CD4-positive, alpha-beta memory T cell (primary cell): ENCODE data around the gene SLC6A1. TPM values are rescaled to one million over a fixed set of nuclear protein-coding genes. Genes with fewer than 3 reads are reported as not detected.

ENCODE experiments used
- CTCF ChIA-PET: fragments of 350-600 bp; sonication (Branson Sonifier 250); formaldehyde crosslinking; loops from one replicate; lab custom pipeline; 2021; ENCODE audit warnings: inconsistent platforms; ENCODE audit not compliant: partially characterized antibody; lab: Charles Lee
- POLR2A ChIA-PET: fragments of 350-600 bp; sonication (Branson Sonifier 250); formaldehyde crosslinking; loops from one replicate; lab custom pipeline; 2021; ENCODE audit not compliant: partially characterized antibody; lab: Charles Lee
- DNase-seq, 5 donors: peaks; one replicate each; pipeline versions ENCODE4 v3.0.0 to v3.0.0-alpha.2; 2020 to 2022; ENCODE audit warnings: mixed read lengths in 1 of 5
- H3K27ac ChIP-seq: one replicate; pipeline ENCODE4 v1.7.0; 2013; ENCODE audit warnings: low read depth, low read length
- H3K27me3 ChIP-seq: 2 replicates; pipeline ENCODE4 v1.7.0; 2013; ENCODE audit warnings: mild to moderate bottlenecking, low read length, moderate library complexity; ENCODE audit not compliant: insufficient read depth
- H3K36me3 ChIP-seq: 2 replicates; pipeline ENCODE4 v1.7.0; 2013; ENCODE audit warnings: mild to moderate bottlenecking, low read length, moderate library complexity; ENCODE audit not compliant: insufficient read depth
- H3K4me1 ChIP-seq: 2 replicates; pipeline ENCODE4 v1.7.0; 2013; ENCODE audit warnings: mild to moderate bottlenecking, low read length, moderate library complexity; ENCODE audit not compliant: insufficient read depth
- H3K4me3 ChIP-seq, 2 donors: one replicate each; pipeline ENCODE4 v1.7.0; 2013; ENCODE audit warnings: low read length in 2 of 2, mild to moderate bottlenecking in 1 of 2
- H3K9me3 ChIP-seq, 2 donors: one replicate each; pipeline ENCODE4 v1.7.0; 2013; ENCODE audit warnings: low read length in 2 of 2, control low read depth in 1 of 2; ENCODE audit not compliant: control insufficient read depth in 1 of 2
- H3K27ac Mint-ChIP-seq, 7 donors: one replicate each; pipeline ENCODE4 v1.8.0; 2020 to 2021; ENCODE audit warnings: mixed read lengths in 7 of 7, mild to moderate bottlenecking in 6 of 7, inconsistent platforms in 3 of 7, moderate library complexity in 3 of 7
- H3K27me3 Mint-ChIP-seq, 2 donors: one replicate each; pipeline ENCODE4 v1.8.0; 2020 to 2021; ENCODE audit warnings: mixed read lengths in 2 of 2
- H3K36me3 Mint-ChIP-seq, 2 donors: one replicate each; pipeline ENCODE4 v1.8.0; 2020 to 2021; ENCODE audit warnings: mixed read lengths in 2 of 2, inconsistent platforms in 1 of 2, mild to moderate bottlenecking in 1 of 2
- H3K4me1 Mint-ChIP-seq, 4 donors: one replicate each; pipeline ENCODE4 v1.8.0; 2020 to 2021; ENCODE audit warnings: mixed read lengths in 4 of 4, mild to moderate bottlenecking in 1 of 4
- H3K4me3 Mint-ChIP-seq, 8 donors: one replicate each; pipeline ENCODE4 v1.8.0; 2020 to 2021; ENCODE audit warnings: mixed read lengths in 8 of 8, mild to moderate bottlenecking in 7 of 8, moderate library complexity in 6 of 8, inconsistent platforms in 3 of 8
- H3K9me3 Mint-ChIP-seq, 8 donors: one replicate each; pipeline ENCODE4 v1.8.0; 2020 to 2021; ENCODE audit warnings: mixed read lengths in 8 of 8, mild to moderate bottlenecking in 5 of 8, inconsistent platforms in 3 of 8, moderate library complexity in 1 of 8
- intact Hi-C: fragments of 100-400 bp; cut with micrococcal nuclease; formaldehyde crosslinking; loops from one replicate; pipeline ENCODE4 v1.15.1; 2023
- polyA plus RNA-seq, 2 donors: library from polyadenylated mRNA; unstranded; fragments of 300-500 nt; fragmentation: Illumina TruSeq; gene quantifications; one replicate each; pipeline ENCODE4 v1.2.3, GENCODE V29; 2021
- total RNA-seq, 2 experiments: library from RNA; stranded (reverse); gene quantifications; one replicate each; pipeline ENCODE4 v1.2.3, GENCODE V29; 2021

Gene SLC6A1
- total and polyA plus RNA-seq, 4 experiments from 2014 or later, result not detected

GRCh38 chr3:10950476-10951294, 41.9 kb upstream of the SLC6A1 start:
- no peaks in the 10 kb centered on the region for H3K36me3 Mint-ChIP-seq

GRCh38 chr3:10951295-10951926, 41.1 kb upstream of the SLC6A1 start:
- no peaks in the 10 kb centered on the region for H3K4me1 Mint-ChIP-seq
- intact Hi-C loops, result no loop called here
- Histone ChIP-seq H3K27me3 (no peaks in the 10 kb centered on the region), H3K36me3 (no peaks in the 10 kb centered on the region), H3K27ac (no peak overlapping the region), H3K4me3 (no peak overlapping the region), H3K9me3 (no peaks in the 10 kb centered on the region), H3K4me1 (no peaks in the 10 kb centered on the region)
- H3K27me3 Mint-ChIP-seq, result peaks cover 0 to 7% of the 10 kb centered on the region in 2 donors
- POLR2A ChIA-PET, result no interaction called here
- no peaks in the 10 kb centered on the region for H3K36me3 Mint-ChIP-seq
- H3K4me3 Mint-ChIP-seq, result no peak overlapping the region
- no peak overlapping the region for H3K27ac Mint-ChIP-seq
- CTCF ChIA-PET, result no interaction called here
- H3K9me3 Mint-ChIP-seq, result no peaks in the 10 kb centered on the region
- DNase-seq, result no peak

More at GRCh38 chr3:10950476-10951294, 41.9 kb upstream of the SLC6A1 start:
- no peaks in the 10 kb centered on the region for H3K9me3 Mint-ChIP-seq
- ChIA-PET CTCF (no interaction called here), POLR2A (no interaction called here)
- H3K27me3 ChIP-seq, result no peaks in the 10 kb centered on the region
- no peaks in the 10 kb centered on the region for H3K36me3 ChIP-seq
- DNase-seq, result no peak
- H3K4me3 ChIP-seq, result no peak overlapping the region
- H3K9me3 ChIP-seq, result no peaks in the 10 kb centered on the region
- no peak overlapping the region for H3K4me3 Mint-ChIP-seq
- intact Hi-C loops, result no loop called here
- H3K4me1 Mint-ChIP-seq, result no peaks in the 10 kb centered on the region
- H3K27ac Mint-ChIP-seq, result no peak overlapping the region
- no peak overlapping the region for H3K27ac ChIP-seq
- peaks cover 0 to 7% of the 10 kb centered on the region in 2 donors for H3K27me3 Mint-ChIP-seq
- no peaks in the 10 kb centered on the region for H3K4me1 ChIP-seq

- Histone ChIP-seq H3K27ac (no peak overlapping the region), H3K9me3 (no peaks in the 10 kb centered on the region), H3K27me3 (no peaks in the 10 kb centered on the region), H3K36me3 (no peaks in the 10 kb centered on the region), H3K4me3 (no peak overlapping the region), H3K4me1 (no peaks in the 10 kb centered on the region)
- Mint-ChIP-seq H3K9me3 (no peaks in the 10 kb centered on the region), H3K4me1 (no peaks in the 10 kb centered on the region), H3K4me3 (no peak overlapping the region), H3K27me3 (peaks cover 1 to 4% of the 10 kb centered on the region in 2 donors), H3K36me3 (no peaks in the 10 kb centered on the region), H3K27ac (no peak overlapping the region)
- no peak for DNase-seq
- intact Hi-C loops, result no loop called here
- POLR2A ChIA-PET, result no interaction called here
- CTCF ChIA-PET, result no interaction called here
These were observed 40.0 kb upstream of the SLC6A1 start for GRCh38 chr3:10952525-10952924.

- POLR2A ChIA-PET, result no interaction called here
- Histone ChIP-seq H3K27ac (no peak overlapping the region), H3K27me3 (no peaks in the 10 kb centered on the region), H3K36me3 (no peaks in the 10 kb centered on the region), H3K4me1 (no peaks in the 10 kb centered on the region), H3K4me3 (no peak overlapping the region), H3K9me3 (no peaks in the 10 kb centered on the region)
- no peaks in the 10 kb centered on the region for H3K9me3 Mint-ChIP-seq
- intact Hi-C loops, result no loop called here
- H3K4me3 Mint-ChIP-seq, result no peak overlapping the region
- CTCF ChIA-PET, result interaction anchor here (1.4 kb wide), 1 partner anchor 9 kb away, joined by 5 read pairs; no protein-coding TSS in a partner anchor
- DNase-seq, result no peak
- no peaks in the 10 kb centered on the region for H3K4me1 Mint-ChIP-seq
- no peaks in the 10 kb centered on the region for H3K36me3 Mint-ChIP-seq
- peaks cover 2 to 4% of the 10 kb centered on the region in 2 donors for H3K27me3 Mint-ChIP-seq
- no peak overlapping the region for H3K27ac Mint-ChIP-seq
These were observed 37.8 kb upstream of the SLC6A1 start for GRCh38 chr3:10954740-10955139.

GRCh38 chr3:10955711-10956453, 36.7 kb upstream of the SLC6A1 start:
- no peaks in the 10 kb centered on the region for H3K27me3 ChIP-seq
- Mint-ChIP-seq H3K9me3 (no peaks in the 10 kb centered on the region), H3K4me3 (no peak overlapping the region), H3K27me3 (peaks cover 3 to 4% of the 10 kb centered on the region in 2 donors), H3K4me1 (no peaks in the 10 kb centered on the region), H3K36me3 (no peaks in the 10 kb centered on the region), H3K27ac (no peak overlapping the region)
- CTCF ChIA-PET, result no interaction called here
- DNase-seq, result no peak
- H3K27ac ChIP-seq, result no peak overlapping the region
- no peaks in the 10 kb centered on the region for H3K9me3 ChIP-seq
- H3K4me1 ChIP-seq, result no peaks in the 10 kb centered on the region
- POLR2A ChIA-PET, result no interaction called here
- H3K4me3 ChIP-seq, result no peak overlapping the region
- no peaks in the 10 kb centered on the region for H3K36me3 ChIP-seq
- intact Hi-C loops, result no loop called here

- Mint-ChIP-seq H3K27ac (no peak overlapping the region), H3K4me1 (no peaks in the 10 kb centered on the region), H3K4me3 (no peak overlapping the region), H3K9me3 (no peaks in the 10 kb centered on the region), H3K36me3 (no peaks in the 10 kb centered on the region), H3K27me3 (peaks cover 2 to 4% of the 10 kb centered on the region in 2 donors)
- intact Hi-C loops, result no loop called here
- DNase-seq, result no peak
- Histone ChIP-seq H3K36me3 (no peaks in the 10 kb centered on the region), H3K4me3 (no peak overlapping the region), H3K4me1 (no peaks in the 10 kb centered on the region), H3K27me3 (no peaks in the 10 kb centered on the region), H3K9me3 (no peaks in the 10 kb centered on the region), H3K27ac (no peak overlapping the region)
- ChIA-PET CTCF (interaction anchor here (1.2 kb wide), 1 partner anchor 11 kb away, joined by 3 read pairs; no protein-coding TSS in a partner anchor), POLR2A (no interaction called here)
These were observed 36.0 kb upstream of the SLC6A1 start for GRCh38 chr3:10956531-10956930.

- CTCF ChIA-PET, result interaction anchor here (1.1 to 1.2 kb wide), 2 partner anchors 11 to 16 kb away, joined by 3 read pairs; no protein-coding TSS in a partner anchor
- Mint-ChIP-seq H3K4me3 (no peak overlapping the region), H3K4me1 (no peaks in the 10 kb centered on the region), H3K9me3 (no peaks in the 10 kb centered on the region), H3K27me3 (peaks cover 2 to 4% of the 10 kb centered on the region in 2 donors), H3K36me3 (no peaks in the 10 kb centered on the region), H3K27ac (no peak overlapping the region)
- POLR2A ChIA-PET, result no interaction called here
- Histone ChIP-seq H3K27me3 (no peaks in the 10 kb centered on the region), H3K4me1 (no peaks in the 10 kb centered on the region), H3K36me3 (no peaks in the 10 kb centered on the region), H3K4me3 (no peak overlapping the region), H3K9me3 (no peaks in the 10 kb centered on the region), H3K27ac (no peak overlapping the region)
- intact Hi-C loops, result no loop called here
- no peak for DNase-seq
These were observed 35.6 kb upstream of the SLC6A1 start for GRCh38 chr3:10956986-10957385.
